ENCODE measurements around the gene PUM2. TPM values are rescaled to one million over a fixed set of nuclear protein-coding genes. Genes with fewer than 3 reads are reported as not detected.

PUM2 gene
- total and polyA plus RNA-seq, 2 of the 13 experiments (the other 11 are each of a cell fraction or from before 2014, with no cell fraction given): 69.6 to 69.8 TPM

DNA sequence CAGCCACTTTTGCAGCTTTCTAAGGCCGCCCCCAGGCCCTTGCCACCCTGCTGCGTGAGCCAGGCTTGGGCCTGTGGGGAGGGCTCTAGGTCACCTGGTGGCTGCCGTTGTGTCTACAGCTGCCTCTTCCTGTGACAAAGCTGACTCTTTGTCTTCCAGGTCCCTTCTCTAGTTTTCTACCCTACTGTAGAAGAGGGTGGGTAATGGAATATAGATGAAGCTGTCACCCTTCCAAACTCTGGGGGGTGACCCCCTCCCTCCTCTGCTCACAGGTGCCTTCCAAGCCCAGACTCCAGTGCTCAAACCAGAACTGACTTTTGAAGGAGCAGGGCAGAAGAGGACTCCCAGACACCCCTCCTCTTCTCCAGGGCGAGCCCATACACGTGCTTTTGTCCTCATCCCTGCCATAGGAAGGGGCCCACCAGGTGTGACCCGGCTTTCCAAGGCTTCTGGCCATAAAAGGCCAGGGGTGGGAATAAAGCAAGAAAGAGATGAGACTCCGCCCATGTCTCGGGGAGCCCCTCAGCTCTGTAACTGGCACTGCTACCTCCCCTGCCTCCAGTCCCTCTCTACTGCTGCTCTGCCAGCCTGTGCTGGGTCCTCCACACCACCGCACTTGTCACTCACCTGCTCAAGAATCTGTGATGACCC is 107.8 kb downstream of the PUM2 start (continued):
- TF ChIP-seq ZNF687 (CRISPR knock-in tag; IDR thresholded peaks at IDR 0.05) (peak; percentile 64), ZNF543 (CRISPR knock-in tag; IDR thresholded peaks at IDR 0.05) (peak; percentile 84), ZNF180 (CRISPR knock-in tag; IDR thresholded peaks at IDR 0.05; ENCODE audit: borderline replicate concordance, low read depth) (no peak), PHF8 (CRISPR knock-in tag; IDR thresholded peaks at IDR 0.05) (peak; percentile 40; the same call in 1 of the 2 replicates)

DNA sequence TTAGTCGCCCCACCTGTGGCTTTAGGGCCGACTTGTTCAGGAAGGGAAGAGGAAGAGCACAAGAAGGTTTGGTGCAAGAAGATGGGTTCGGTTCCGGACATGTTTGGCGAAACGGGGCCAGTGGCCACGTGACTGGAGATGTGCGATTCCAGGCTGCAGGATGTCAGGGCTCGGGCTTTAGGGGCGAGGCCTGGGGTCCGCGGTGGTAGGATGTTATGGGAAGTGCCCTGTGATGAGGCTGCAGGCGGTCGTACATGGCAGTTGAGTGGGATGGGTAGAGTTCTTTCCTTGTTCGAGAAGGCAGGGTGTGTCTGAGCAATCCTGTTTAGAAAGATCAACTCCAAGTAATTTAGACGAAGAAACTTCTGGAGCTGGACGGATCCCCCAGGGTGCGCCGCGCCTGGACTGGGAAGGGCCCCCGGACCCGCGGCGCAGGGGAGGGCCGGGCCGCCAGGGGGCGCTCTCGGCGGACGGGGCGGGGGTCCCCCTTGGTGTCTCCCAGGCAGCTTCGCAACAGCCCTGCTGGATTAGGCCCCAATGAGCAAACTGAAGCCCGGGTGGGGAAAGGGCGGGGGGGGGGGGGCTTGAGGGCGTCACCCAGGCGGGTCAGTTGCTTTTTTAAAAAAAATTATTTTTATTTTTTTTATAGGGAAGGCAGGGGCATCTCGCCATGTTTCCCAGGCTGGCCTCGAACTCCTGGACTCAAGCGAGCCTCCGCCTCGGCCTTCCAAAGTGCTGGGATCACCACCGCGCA is 108.5 kb downstream of the PUM2 start:
- WGBS (ENCODE audit: low lambda C conversion rate): 59% methylated on average over 40 of the region's 43 CpGs
- in situ Hi-C loops (cut with HindIII; ENCODE audit: extremely low pct_ligation_motif_present, low pct_unique_long_range_greater_than_20kb): no loop called here
- Histone ChIP-seq H3K4me3 (replicated peaks in 1 of 3; ENCODE audit: insufficient read depth in 1 of 3, low read depth in 2 of 3, low read length in 3 of 3) (peak overlapping the region in 1 of 3 experiments; percentile 11; a peak in 1 of 6 replicates), H3K4me2 (ENCODE audit: low read depth, low read length) (peak overlapping the region; percentile 48), H3K27me3 (ENCODE audit: control insufficient read depth in 1 of 2, insufficient read depth in 2 of 2, low read length in 2 of 2) (no peaks in the 10 kb centered on the region; a peak in 1 of 5 replicates), H3K79me2 (ENCODE audit: insufficient read depth, low read length) (no peaks in the 10 kb centered on the region), H3K36me3 (replicated peaks in 1 of 2; ENCODE audit: control insufficient read depth in 1 of 2, insufficient read depth in 2 of 2, low read length in 2 of 2) (no peaks in the 10 kb centered on the region), H3K9me3 (ENCODE audit: low read length) (no peaks in the 10 kb centered on the region), H4K20me1 (ENCODE audit: insufficient read depth, low read length) (no peaks in the 10 kb centered on the region), H3K9ac (ENCODE audit: insufficient read depth, low read depth, low read length) (no peak overlapping the region), H2AFZ (ENCODE audit: low read length) (no peak overlapping the region), H3K27ac (ENCODE audit: extremely low read length, insufficient read depth, low read length) (no peak overlapping the region), H3K4me1 (ENCODE audit: insufficient read depth, low read length) (peaks cover 18% of the 10 kb centered on the region)
- DNase-seq (ENCODE audit: low spot score): no peak
- ChIA-PET POLR2A (interaction anchor here (0.7 to 1.6 kb wide), 4 partner anchors 17 to 62 kb away, joined by 3 to 4 read pairs (median 3); partner anchors contain the start of gene SDC1), CTCF (ENCODE audit: low intra/inter-chr PET ratio, low total read pairs) (interaction anchor here (0.8 to 2.4 kb wide), 3 partner anchors 107 to 286 kb away, joined by 3 to 11 read pairs (median 4); no protein-coding TSS in a partner anchor)
- intact Hi-C loops (cut with micrococcal nuclease; ENCODE audit: unreplicated experiment): no loop called here
- BruUV-seq (replicated peaks): no TSS peak
- FAIRE-seq: no peak
- peak; percentile 60 for ATAC-seq
- TF ChIP-seq MYPOP (CRISPR knock-in tag; IDR thresholded peaks at IDR 0.05) (no peak), ZNF354B (CRISPR knock-in tag; IDR thresholded peaks at IDR 0.05) (peak; percentile 65; the same call in 1 of the 2 replicates), KDM2A (CRISPR knock-in tag; IDR thresholded peaks at IDR 0.05; ENCODE audit: borderline replicate concordance, low read depth) (0 out of 2 replicates have a peak, but pooled peaks have one; percentile 11), SAFB2 (CRISPR knock-in tag; IDR thresholded peaks at IDR 0.05; ENCODE audit: borderline replicate concordance, low read depth) (0 out of 2 replicates have a peak, but pooled peaks have one; percentile 19), PHF21A (CRISPR knock-in tag; IDR thresholded peaks at IDR 0.05) (no peak), BATF2 (CRISPR knock-in tag; IDR thresholded peaks at IDR 0.05) (no peak), YY1 (IDR thresholded peaks at IDR 0.05; ENCODE audit: insufficient read depth, insufficient replicate concordance, low read depth, low read length) (peak; percentile 21), ZBTB7B (CRISPR knock-in tag; IDR thresholded peaks at IDR 0.05) (peak; percentile 72)
- TF ChIP-seq, protein P1, sequence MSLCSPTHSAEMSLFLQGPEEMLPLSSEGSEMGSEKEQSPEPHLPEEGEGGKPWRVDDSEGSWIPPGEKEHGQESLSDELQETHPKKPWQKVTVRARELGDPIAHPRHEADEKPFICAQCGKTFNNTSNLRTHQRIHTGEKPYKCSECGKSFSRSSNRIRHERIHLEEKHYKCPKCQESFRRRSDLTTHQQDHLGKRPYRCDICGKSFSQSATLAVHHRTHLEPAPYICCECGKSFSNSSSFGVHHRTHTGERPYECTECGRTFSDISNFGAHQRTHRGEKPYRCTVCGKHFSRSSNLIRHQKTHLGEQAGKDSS (CRISPR knock-in tag; IDR thresholded peaks at IDR 0.05; ENCODE audit: borderline replicate concordance, low read depth): 0 out of 2 replicates have a peak, but pooled peaks have one; percentile 15
